GM15510 (cell line): Measurements from ENCODE around the gene CARD18.

Experiments
- POLR2A ChIP-seq: IDR thresholded peaks from 3 replicates; pipeline ENCODE4 v1.6.1; 2011; ENCODE audit warnings: borderline replicate concordance; ENCODE audit not compliant: insufficient read length; ENCODE audit errors: extremely low read depth

The CARD18 gene

GRCh38 chr11:105152560-105152959 lies 13.0 kb upstream of the CARD18 start:
- TF ChIP-seq POLR2A: no peak

- no peak for TF ChIP-seq POLR2A
These were observed 12.5 kb upstream of the CARD18 start for GRCh38 chr11:105152021-105152512.

- no peak for TF ChIP-seq POLR2A
These were observed 9.9 kb upstream of the CARD18 start for GRCh38 chr11:105149477-105149876.

GRCh38 chr11:105148241-105148640 lies 8.7 kb upstream of the CARD18 start:
- TF ChIP-seq POLR2A: no peak

GRCh38 chr11:105144887-105145286 lies 5.3 kb upstream of the CARD18 start:
- no peak for TF ChIP-seq POLR2A

GRCh38 chr11:105142167-105142566 lies 2.6 kb upstream of the CARD18 start:
- no peak for TF ChIP-seq POLR2A

- TF ChIP-seq POLR2A: no peak
These were observed 2.3 kb downstream of the CARD18 start for GRCh38 chr11:105137286-105137685.

- no peak for TF ChIP-seq POLR2A
These were observed 3.7 kb downstream of the CARD18 start for GRCh38 chr11:105135883-105136282.

GRCh38 chr11:105132716-105133511 lies 6.7 kb downstream of the CARD18 start:
- TF ChIP-seq POLR2A: no peak

- no peak for TF ChIP-seq POLR2A
These were observed 9.3 kb downstream of the CARD18 start for GRCh38 chr11:105130189-105130813.

GRCh38 chr11:105124756-105125155 lies 14.8 kb downstream of the CARD18 start:
- no peak for TF ChIP-seq POLR2A

GRCh38 chr11:105111145-105111944 lies 28.2 kb downstream of the CARD18 start:
- TF ChIP-seq POLR2A: no peak

GRCh38 chr11:105110688-105111030 lies 28.9 kb downstream of the CARD18 start:
- TF ChIP-seq POLR2A: no peak

GRCh38 chr11:105109855-105110687 lies 29.5 kb downstream of the CARD18 start:
- no peak for TF ChIP-seq POLR2A
